Psoas muscle (tissue), 8 donors: ENCODE data around the gene CDC16. TPM values are rescaled to one million over a fixed set of nuclear protein-coding genes. Genes with fewer than 3 reads are reported as not detected.
"Not testable (repeated sequence)": the region's sequence is repeated elsewhere in the genome, so short reads cannot be mapped to it uniquely, and the experiment has no call there.

ENCODE experiments used
- ATAC-seq, 4 donors: fragments of 200-7000 bp; cut with Tn5 transposase; one replicate each; pipeline ENCODE4 v1.9.1; 2020; ENCODE audit warnings: moderate library complexity in 3 of 4, mild to moderate bottlenecking in 2 of 4
- DNase-seq, 2 donors: peaks; one replicate each; pipeline ENCODE4 v3.0.0-alpha.2; 2020
- H3K27ac ChIP-seq: fragments of 200-600 bp; one replicate; pipeline ENCODE4 v1.8.0; 2022
- H3K27me3 ChIP-seq, 3 donors: fragments of 200-600 bp in 1 of 3; one replicate each; pipeline versions ENCODE4 v1.6.1 to v1.8.0; 2013 to 2022; ENCODE audit warnings: low read length in 2 of 3, mild to moderate bottlenecking in 2 of 3, moderate library complexity in 1 of 3; ENCODE audit not compliant: insufficient read depth in 3 of 3
- H3K36me3 ChIP-seq, 2 donors: fragments of 200-600 bp in 1 of 2; one replicate each; pipeline versions ENCODE4 v1.6.1 to v1.8.0; 2013 to 2022; ENCODE audit warnings: low read depth in 1 of 2, mild to moderate bottlenecking in 1 of 2, moderate library complexity in 1 of 2; ENCODE audit not compliant: insufficient read depth in 1 of 2
- H3K4me1 ChIP-seq: fragments of 200-600 bp; one replicate; pipeline ENCODE4 v1.8.0; 2022
- H3K4me3 ChIP-seq: fragments of 200-600 bp; one replicate; pipeline ENCODE4 v1.8.0; 2022; ENCODE audit warnings: mild to moderate bottlenecking
- H3K9me3 ChIP-seq: fragments of 200-600 bp; one replicate; pipeline ENCODE4 v1.8.0; 2022
- WGBS, 3 donors: extraction: QIAGEN DNeasy Blood & Tissue Kit; methylation state at CpG; one replicate each; pipeline versions ENCODE4 v1.1.6 to v1.1.7; 2013; 5-methylcytosine and 5-hydroxymethylcytosine counted together
- intact Hi-C, 2 donors: fragments of 100-400 bp; cut with DNase I; formaldehyde crosslinking; loops; one replicate each; pipeline versions ENCODE4 v1.11.0 to v1.14.2; 2022
- polyA plus RNA-seq, 3 donors: library from polyadenylated mRNA; stranded (reverse); fragments of 200-250 nt; gene quantifications; one replicate each; pipeline ENCODE4 v1.2.3, GENCODE V29; 2013
- total RNA-seq, 4 donors: library from RNA; stranded (reverse); fragmentation: NEBNext Ultra II Directional in 2 of 4; extraction: Animal tissue kit (Norgen Biotek cat#: 25700) in 2 of 4; gene quantifications; one replicate each; pipeline versions ENCODE4 v1.2.1 to v1.2.4, GENCODE V29; 2021 to 2023
- TF ChIP-seq, protein P1 (sequence below): fragments of 200-600 bp; IDR thresholded peaks from one replicate; pipeline ENCODE4 v1.8.0; 2022; ENCODE audit warnings: antibody characterized with exemption
- donor health status: healthy with polysubstance abuse.
- donor health status: DM: no; HTN: no; CAD: no; lungs with moderate emphysema.
- donor health status: Bipolar disorder and iron deficiency.
- donor health status: healthy.
- donor health status: DM: yes; HTN: yes; CAD: no.
- donor health status: DM: no; HTN: no; CAD: no.
- donor health status: DM: no; HTN: no; CAD: no.
- donor health status: DM: yes; HTN: yes; CAD: no.

Gene CDC16
- total and polyA plus RNA-seq, 7 donors, result 29.6 to 59.6 (median 41.7) TPM

DNA sequence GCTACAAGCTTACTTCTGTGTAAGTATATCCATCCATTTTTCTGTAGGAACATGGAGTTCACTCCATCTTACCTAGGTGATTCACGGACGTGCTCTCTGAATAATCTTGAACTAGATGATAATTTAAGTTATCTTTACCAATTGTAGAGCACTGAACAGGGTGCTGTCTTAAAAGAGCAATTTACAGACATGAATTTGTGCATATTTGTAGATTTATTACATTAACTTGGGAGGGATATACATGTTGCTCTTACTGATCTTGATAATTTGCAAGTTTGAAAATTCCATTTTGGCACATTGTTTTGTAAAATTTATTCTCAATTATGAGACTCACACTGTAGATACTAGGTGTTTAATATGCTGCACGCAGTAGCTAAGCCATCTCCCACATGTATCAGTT lies 9.3 kb downstream of the CDC16 start:
- no peak overlapping the region for H3K27ac ChIP-seq
- intact Hi-C loops, result no loop called here
- TF ChIP-seq, protein P1, sequence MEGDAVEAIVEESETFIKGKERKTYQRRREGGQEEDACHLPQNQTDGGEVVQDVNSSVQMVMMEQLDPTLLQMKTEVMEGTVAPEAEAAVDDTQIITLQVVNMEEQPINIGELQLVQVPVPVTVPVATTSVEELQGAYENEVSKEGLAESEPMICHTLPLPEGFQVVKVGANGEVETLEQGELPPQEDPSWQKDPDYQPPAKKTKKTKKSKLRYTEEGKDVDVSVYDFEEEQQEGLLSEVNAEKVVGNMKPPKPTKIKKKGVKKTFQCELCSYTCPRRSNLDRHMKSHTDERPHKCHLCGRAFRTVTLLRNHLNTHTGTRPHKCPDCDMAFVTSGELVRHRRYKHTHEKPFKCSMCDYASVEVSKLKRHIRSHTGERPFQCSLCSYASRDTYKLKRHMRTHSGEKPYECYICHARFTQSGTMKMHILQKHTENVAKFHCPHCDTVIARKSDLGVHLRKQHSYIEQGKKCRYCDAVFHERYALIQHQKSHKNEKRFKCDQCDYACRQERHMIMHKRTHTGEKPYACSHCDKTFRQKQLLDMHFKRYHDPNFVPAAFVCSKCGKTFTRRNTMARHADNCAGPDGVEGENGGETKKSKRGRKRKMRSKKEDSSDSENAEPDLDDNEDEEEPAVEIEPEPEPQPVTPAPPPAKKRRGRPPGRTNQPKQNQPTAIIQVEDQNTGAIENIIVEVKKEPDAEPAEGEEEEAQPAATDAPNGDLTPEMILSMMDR, result no peak
- H3K36me3 ChIP-seq, result peaks cover 16 to 100% of the 10 kb centered on the region in 2 donors
- WGBS, 3 donors, result 84 to 94% (median 94%) methylated on average over 3 of the region's 3 CpGs
- no peak overlapping the region for H3K4me3 ChIP-seq
- no peaks in the 10 kb centered on the region for H3K9me3 ChIP-seq
- no peaks in the 10 kb centered on the region for H3K4me1 ChIP-seq
- H3K27me3 ChIP-seq, result no peaks in the 10 kb centered on the region
- no peak for ATAC-seq
- no peak for DNase-seq

DNA sequence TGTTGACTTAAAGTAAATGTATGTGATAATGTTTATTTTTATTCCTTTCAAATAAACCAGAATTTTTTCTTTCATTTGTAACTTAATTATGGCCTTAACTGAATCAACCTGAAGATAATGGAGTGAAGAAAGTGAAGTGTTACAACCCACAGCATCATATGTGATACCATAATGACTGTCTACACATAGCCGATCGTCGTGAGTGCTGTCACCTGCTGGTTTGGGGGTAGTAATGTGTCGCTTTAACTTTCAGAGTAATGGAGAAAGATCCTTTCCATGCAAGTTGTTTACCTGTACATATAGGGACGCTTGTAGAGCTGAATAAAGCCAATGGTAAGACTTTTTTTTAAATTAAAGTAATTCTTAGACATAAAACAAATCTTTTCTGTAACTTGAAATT lies 9.9 kb downstream of the CDC16 start:
- WGBS, 3 donors, result 75 to 83% (median 83%) methylated on average over 5 of the region's 5 CpGs
- TF ChIP-seq, protein P1, result no peak
- H3K27ac ChIP-seq, result no peak overlapping the region
- DNase-seq, result no peak
- intact Hi-C loops, result no loop called here
- no peaks in the 10 kb centered on the region for H3K27me3 ChIP-seq
- H3K36me3 ChIP-seq, result peaks cover 10 to 100% of the 10 kb centered on the region in 2 donors
- no peak overlapping the region for H3K4me3 ChIP-seq
- no peaks in the 10 kb centered on the region for H3K4me1 ChIP-seq
- H3K9me3 ChIP-seq, result no peaks in the 10 kb centered on the region
- no peak for ATAC-seq

DNA sequence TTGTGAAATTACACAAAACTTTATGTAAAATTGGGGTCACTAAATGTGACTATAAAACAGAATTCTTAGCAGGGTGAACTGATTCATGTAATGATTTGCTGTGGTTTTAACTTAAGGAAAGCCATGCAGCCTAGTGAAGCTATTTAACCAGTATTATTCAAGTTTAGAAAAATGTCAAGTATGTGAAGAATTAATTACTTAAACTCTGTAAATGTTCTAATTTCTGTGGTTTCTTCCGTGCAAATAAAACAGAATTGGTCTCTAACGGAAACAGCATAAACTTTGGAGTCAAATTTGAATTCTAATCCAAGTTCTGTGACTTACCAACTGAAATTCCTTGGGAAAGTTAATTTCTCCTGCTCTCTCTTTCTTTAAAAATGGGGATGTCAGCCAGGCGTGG lies 13.3 kb downstream of the CDC16 start:
- Histone ChIP-seq H3K36me3 (peaks cover 7 to 98% of the 10 kb centered on the region in 2 donors), H3K9me3 (no peaks in the 10 kb centered on the region), H3K4me3 (no peak overlapping the region), H3K27ac (no peak overlapping the region), H3K27me3 (no peaks in the 10 kb centered on the region), H3K4me1 (no peaks in the 10 kb centered on the region)
- TF ChIP-seq, protein P1, result no peak
- 79 to 87% (median 85%) methylated on average over 3 of the region's 3 CpGs for WGBS, 3 donors
- ATAC-seq (no peak), DNase-seq (no peak)
- intact Hi-C loops, result no loop called here

DNA sequence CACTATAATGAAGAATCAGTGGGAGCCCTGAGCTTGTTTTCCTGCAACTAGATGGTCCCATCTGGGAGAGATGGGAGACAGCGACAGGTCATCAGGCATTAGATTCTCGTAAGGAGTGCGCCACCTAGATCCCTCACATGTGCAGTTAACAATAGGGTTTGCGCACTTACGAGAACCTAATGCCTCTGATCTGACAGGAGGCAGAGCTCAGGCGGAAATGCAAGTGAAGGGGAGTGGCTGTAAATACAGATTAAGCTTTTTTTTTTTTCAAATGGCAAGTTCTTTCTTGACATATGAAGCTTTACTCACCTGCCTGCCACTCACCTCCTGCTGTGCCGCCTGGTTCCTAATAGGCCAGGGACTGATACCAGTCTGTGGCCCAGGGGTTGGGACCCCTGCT lies 14.4 kb downstream of the CDC16 start:
- Histone ChIP-seq H3K36me3 (peaks cover 7 to 98% of the 10 kb centered on the region in 2 donors), H3K4me3 (no peak overlapping the region), H3K4me1 (no peaks in the 10 kb centered on the region), H3K27me3 (no peaks in the 10 kb centered on the region), H3K9me3 (no peaks in the 10 kb centered on the region), H3K27ac (no peak overlapping the region)
- TF ChIP-seq, protein P1, result no peak
- WGBS, 3 donors, result 94 to 95% (median 95%) methylated on average over 7 of the region's 7 CpGs
- ATAC-seq (no peak), DNase-seq (no peak)
- intact Hi-C loops, result no loop called here

DNA sequence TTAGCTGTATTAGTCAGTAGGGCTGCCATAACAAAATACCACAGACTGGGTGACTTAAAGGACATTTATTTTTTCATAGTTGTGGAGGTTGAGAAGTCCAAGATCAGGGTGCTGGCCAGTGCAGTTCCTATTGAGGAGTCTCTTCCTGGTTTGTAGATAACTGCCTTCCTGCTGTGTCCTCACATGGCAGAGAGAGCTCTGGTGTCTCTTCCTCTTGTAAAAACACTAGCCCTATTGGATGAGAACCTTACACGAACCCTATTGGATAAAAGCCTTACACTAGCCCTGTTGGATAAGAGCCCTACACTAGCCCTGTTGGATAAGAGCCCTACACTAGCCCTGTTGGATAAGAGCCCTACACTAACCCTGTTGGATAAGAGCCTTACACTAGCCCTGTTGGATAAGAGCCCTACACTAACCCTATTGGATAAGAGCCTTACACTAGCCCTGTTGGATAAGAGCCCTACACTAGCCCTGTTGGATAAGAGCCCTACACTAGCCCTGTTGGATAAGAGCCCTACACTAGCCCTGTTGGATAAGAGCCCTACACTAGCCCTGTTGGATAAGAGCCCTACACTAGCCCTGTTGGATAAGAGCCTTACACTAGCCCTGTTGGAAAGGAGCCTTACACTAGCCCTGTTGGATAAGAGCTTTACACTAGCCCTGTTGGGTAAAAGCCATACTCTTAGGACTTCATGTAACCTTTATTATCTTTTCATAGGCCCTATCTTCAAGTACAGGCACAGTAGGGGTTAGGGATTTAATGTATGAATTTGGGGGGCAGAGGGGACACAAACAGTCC lies 17.1 kb downstream of the CDC16 start:
- H3K27ac ChIP-seq, H3K9me3 ChIP-seq, H3K4me1 ChIP-seq, intact Hi-C loops, ATAC-seq, H3K27me3 ChIP-seq, H3K4me3 ChIP-seq, DNase-seq: not testable (repeated sequence)
- WGBS, 3 donors, result 70 to 88% (median 86%) methylated on average over 1 of the region's 1 CpG
- peaks cover 11 to 98% of the 10 kb centered on the region in 2 donors for H3K36me3 ChIP-seq
